CD4-positive, alpha-beta T cell treated with Interferon gamma for 1 hour (primary cell): ENCODE results near the gene SLC8A3.

Source experiments
- DNase-seq: peaks from one replicate; pipeline ENCODE4 v3.0.0-alpha.2; 2020

Gene SLC8A3

DNA sequence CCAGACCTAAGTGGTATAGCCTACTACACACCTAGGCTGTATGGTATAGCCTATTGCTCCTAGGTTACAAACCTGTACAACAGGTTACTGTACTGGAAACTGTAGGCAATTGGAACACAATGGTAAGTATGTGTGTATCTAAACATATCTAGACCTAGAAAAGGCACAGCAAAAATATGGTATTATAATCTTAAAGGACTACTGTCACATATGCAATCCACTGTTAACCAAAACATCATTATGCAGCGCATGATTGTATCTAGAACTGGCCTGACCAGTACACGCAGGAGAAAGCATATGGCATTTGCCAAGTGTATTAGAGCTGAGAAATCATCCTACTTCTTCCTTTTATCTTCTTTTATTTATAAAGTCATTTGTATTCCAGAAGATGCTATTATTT lies 75.5 kb downstream of the SLC8A3 start:
- DNase-seq: no peak

DNA sequence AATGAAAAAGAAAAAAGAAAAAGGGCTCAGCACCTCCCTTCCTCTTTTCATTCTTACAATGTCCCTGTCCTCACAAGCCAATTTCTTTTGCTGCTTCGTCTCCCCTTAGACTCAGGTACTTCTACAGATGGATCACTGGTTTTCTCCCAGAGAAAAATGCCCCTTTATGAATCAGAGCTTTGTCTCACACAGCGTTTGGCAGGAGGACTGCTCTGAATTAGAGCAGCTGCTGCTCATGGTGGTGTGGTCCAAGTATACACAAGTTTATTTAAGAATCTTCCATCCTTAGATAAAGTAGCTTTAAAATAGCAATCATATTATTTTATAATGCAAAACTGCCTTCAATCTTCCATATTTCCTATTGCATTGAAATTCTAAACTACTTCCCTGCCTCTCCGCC lies 80.3 kb downstream of the SLC8A3 start:
- no peak for DNase-seq

DNA sequence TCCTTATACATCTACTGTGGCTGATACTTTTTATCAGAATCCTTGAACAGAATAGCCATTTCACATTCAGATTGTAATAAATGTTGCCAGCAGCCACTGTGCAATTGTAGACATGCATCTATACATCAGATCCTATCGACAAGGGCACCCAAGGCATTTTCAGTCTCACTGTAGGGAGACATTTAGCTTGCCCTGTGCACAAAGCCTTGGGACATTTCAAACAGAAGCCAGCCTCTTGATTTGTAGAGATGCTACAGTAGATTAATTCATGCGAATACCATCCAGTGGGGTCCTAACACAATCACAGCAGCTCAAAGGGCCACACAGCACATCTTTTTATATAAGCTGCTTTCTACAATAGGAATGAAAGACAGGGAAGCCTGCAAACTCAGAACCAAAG lies 81.4 kb downstream of the SLC8A3 start:
- no peak for DNase-seq

DNA sequence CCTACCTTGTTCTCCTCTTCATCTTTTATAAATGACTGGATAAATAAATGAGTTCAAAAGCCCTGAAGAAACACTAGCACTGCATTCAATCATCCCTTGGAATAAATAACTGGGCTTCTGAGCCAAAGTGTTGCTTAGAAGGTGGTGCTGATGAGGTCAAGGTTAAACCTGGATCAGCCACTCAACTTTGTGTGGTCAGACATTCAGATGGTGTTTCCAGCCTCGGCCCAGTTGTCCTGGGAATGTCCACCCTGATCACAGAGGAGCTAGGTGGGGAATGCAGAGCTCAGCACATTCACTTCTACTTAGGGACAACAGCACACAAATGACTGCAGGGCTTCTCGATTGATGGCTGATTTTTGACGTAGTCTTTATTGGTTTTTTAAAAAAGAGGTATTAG lies 88.7 kb downstream of the SLC8A3 start:
- DNase-seq: no peak

DNA sequence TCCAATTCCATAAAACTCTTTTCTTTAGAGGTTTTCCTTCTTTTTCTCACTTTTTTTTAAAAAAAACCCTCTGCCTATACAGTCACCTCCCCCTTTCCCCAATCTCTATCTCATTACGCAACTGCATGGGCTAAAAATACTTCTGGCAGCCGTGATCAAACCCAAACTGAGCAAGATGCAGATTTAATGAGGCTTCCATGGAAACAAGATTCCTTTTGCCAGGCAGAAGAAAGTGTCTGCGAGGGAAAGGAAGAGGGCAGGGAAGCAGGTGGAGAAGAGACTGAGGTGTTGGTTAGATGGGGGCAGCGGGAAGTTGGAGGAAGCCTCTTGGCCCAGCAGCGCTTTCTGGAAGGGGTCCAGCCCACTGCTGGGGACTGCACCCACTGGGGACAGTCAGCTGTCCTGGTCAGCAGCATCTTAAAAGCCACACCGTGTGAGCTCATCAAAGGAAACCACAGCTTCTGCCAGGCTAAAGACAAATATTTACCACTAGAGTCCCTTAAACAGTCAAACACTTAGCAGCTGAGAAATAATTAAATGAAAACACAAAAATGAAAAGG lies 90.4 kb downstream of the SLC8A3 start:
- no peak for DNase-seq

DNA sequence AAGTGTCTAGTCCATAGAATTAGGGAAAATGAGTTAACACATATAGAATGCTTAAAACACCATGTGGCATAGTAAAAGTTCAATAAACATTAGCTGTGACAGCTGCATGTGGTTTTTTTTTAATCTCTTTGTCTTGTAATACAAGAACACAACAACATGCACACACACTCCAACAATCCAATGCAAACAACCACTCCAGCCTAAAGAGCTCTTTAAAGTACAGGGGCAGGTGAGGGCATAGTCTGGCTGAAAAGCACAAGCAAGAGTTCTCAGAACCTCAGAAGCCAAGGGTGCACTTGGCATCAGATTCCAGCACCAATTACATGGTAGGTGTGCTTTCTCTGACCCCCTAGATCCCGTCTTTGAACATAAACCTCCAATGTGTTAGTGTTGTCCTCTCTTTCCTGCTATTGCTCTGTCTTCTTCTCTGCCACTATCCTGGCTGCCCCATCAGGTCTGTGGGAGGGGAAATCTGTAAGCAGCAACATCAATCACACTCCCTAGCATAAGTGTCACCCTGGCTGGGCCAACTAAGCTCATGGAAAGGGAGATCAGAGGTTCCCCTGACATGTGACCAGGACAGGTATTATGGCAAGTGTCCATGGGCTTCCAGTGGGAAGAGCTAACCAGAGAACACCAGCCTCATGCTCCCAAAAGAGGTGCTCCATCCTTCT lies 91.0 kb downstream of the SLC8A3 start:
- DNase-seq: no peak

DNA sequence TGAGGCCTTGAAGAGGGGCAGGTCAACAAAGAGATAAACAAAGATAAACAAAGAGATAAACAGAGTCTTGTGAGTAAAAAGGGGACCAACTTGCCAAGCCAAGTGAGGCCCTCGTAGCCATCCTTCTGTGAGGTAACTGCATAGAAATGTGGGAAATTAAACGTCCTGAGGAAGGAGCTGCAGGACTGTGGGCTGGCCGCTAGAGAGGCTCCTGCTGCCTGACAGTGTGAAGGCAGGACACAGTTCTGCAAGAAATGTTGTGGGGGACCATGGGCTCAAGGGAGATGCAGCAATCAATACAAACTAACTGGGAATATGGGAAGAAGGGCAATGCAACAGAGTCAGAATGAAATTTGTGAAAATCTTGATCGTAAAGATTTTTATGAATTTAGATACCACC lies 91.9 kb downstream of the SLC8A3 start:
- no peak for DNase-seq

DNA sequence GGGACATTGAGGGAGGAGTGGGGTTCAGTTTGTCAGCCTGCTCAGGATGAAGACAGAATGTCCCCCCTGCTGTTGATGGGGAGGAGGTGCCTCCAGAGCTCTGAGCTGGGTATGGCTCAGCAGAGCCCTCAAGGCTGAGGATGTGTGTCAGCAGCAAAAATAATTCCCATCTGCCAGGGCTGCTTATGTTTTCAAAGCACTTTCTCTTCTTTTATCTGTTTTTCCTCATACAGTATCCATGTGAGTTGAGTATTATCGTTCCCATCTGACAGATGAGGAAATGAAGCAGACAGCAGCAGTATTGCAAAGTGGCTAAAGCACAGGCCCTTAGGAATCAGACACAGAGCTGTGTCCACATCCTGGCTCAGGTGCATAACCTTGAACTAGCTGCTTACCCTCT lies 94.1 kb downstream of the SLC8A3 start:
- no peak for DNase-seq

DNA sequence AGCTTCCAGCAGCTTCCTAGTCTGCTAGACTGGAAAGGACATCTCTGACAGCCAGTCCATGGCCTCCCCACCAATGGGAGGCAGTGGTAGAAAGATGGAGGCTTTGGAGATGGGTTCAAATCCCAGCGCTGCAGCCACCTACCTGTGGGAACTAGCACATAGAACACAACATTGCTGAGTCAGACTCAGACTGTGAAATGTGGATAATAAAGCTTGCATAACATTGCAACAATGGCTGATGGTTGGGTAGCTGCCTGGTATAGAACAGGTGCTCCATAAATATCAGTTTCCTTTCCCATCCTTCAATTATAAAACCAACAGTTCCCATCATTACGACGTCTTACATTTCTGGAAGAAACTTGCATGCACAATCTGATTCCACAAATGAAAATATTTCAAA lies 94.6 kb downstream of the SLC8A3 start:
- DNase-seq: no peak

DNA sequence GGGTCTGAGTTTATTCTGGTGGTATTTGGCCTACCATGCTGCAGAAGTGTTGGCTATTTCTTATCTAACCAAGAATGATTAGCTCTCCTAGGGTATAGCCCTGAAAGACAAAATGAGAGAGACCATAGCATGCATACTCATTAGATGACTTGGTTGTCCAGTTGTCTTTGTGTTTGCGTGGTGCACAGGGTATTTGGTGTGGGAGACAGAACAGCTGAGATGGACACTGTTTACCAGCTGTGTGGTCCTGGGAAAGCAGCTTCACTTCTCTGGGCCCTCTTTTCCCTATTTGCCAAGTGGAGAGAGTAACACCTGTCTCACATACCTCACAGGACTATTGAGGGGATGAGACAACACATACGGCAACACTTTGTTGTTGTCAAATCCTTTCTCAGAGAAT lies 95.6 kb downstream of the SLC8A3 start:
- DNase-seq: no peak

DNA sequence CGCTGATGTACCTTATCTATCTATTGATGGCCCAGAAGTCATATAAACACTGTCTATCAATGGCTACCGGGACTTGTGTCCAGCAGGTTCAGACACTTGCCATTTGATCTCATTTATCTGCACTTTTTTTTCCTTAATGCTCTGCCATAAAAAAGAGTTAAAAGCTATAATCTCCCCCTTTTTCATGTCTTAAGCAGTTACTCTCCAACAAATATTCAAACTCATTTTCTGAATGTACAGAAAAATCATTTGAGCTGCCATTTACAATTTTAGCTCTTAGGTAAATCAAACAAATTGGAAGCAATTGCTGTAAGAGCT lies 101.4 kb downstream of the SLC8A3 start:
- DNase-seq: no peak

DNA sequence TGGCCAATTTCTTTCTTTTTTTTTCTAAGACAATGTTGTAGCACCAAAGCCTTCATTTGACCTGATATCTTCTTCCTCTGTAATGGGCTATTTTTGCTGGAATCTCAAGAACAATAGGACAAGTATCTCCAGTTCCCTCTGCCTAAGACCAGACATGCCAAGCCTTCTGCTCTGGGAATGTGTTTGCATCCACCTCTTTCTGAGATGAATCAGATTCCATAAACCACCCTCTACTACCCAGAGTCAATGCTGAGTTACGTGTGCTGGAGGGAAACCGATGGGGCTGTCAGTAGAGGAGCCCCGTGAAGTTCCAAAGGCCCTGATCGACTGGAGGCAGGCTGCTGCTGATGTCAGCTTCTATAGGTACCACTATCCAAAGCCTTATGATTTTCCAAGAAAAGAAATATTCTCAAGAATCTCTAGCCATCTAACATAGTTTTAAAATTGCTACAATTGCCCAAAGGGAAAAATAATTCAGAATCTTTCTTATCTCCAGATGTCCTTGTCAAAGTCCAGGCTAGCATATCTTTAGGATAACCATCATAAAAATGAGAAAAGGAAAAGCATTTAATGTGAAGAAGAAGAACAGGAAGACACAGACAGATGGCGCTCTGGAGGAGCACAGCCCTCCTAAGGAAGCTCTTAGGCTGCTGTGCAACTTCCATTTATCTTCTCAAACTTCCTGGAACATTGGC lies 101.9 kb downstream of the SLC8A3 start:
- DNase-seq: no peak

DNA sequence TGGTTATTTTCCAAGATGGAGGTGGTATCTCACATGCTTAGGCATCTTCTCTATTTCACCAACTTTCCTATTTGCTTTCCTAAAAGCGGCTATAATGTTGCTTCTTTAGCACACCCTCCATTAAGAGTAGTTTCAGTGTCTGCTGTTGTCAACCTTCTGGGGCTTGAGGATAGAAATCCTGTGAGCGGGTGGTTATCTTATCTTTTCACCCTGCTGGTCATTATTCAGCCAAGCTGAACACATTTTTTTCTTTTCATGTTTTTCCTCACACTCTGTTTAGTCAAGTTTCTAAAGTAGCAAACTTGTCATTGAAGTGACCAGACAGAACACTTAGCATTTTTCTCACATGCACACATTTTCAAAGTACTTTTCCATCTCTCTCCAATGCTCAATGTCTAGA lies 104.5 kb downstream of the SLC8A3 start:
- no peak for DNase-seq

DNA sequence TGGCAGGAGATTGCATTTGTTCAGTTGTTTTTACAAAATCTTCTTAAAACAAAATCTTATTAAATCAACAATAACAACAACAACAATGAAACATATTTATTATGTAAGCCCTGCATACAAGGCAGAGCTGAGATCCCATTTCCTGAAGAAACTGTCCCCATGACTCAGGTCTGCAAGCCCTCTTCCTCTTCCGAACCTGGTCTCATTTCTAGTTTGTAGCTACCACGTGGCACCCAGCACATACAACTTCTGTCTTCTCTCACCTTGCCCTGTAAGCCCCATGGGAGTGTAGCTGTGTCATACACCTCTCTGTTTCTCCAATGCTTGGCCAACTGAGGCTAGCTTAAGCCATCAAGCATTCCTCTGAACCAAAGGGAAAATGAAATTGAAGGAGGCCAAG lies 106.4 kb downstream of the SLC8A3 start:
- no peak for DNase-seq

DNA sequence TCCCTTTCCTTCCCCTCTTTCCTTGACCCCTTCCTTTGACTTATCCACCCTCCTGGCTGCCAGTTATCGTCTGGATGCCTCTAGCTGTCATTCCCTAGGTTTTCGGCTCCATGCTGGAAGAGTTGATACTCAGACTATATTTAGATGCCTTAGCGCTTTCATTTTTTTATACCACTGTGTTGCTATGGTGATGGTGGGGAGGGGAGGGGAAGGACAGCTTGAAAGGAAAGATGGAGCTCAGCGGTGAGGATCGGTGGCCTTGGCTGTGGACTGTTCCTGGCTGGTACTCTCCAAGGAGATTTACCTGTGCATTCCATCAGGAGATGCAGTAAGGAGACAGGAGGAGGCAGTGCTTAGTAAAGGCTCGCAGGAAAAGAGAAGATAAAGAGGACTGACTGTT lies 108.7 kb downstream of the SLC8A3 start:
- DNase-seq: no peak

DNA sequence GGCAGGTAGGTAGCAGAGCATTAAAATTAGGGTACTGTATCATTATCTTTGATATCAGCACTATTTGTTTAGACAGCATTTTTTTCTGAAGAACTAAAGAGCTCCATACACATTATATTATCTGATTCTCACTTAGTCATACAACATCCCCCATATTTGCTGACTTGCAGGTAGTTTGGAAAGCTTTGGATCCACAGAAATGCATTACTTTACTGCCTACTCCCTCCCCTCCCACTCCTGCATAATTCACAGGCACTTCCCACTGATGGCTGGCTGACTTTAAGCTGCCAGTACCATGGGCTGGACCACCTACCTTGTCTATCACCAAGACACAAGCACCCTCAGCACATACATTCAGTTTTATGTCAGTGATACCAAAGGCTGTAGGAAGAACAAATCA lies 110.4 kb downstream of the SLC8A3 start:
- DNase-seq: no peak

DNA sequence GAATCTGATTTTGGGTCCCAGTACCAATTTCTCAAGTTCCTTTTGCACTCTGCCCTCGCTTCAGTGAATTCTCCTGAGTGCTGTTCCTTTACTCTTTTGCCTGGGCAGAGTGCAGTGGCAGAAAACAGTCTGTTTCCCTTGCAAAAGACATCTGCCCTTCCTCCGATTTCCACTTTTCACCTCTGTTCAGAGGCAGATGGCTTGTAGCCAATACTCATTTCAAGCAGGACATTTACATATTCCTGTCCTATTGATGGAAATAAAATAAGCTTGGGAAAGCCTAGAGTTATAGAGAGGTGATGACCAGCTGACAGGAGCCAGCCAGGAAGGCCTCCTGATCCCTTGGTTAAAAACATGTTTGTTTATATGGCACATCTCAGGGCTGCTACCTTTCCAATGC lies 111.0 kb downstream of the SLC8A3 start:
- DNase-seq: no peak

DNA sequence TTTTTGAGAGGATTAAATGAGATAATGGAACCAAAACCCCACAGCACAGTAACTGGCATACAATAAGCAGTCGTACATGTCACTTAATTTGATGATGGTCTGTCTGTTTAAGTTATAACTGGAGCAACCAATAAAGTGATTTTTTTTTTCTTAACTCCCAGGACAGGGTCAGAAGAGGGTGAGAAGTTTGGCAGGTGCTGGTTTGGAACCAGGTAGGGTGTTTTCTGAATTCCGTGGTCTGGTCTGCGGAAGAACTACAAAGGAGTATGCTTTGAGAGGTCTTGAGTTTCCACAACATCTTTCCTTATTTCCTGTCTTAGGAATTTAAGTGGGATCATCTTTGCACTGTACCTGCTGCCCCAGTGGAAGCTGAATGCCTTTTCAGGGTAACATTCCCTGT lies 111.7 kb downstream of the SLC8A3 start:
- DNase-seq: no peak

DNA sequence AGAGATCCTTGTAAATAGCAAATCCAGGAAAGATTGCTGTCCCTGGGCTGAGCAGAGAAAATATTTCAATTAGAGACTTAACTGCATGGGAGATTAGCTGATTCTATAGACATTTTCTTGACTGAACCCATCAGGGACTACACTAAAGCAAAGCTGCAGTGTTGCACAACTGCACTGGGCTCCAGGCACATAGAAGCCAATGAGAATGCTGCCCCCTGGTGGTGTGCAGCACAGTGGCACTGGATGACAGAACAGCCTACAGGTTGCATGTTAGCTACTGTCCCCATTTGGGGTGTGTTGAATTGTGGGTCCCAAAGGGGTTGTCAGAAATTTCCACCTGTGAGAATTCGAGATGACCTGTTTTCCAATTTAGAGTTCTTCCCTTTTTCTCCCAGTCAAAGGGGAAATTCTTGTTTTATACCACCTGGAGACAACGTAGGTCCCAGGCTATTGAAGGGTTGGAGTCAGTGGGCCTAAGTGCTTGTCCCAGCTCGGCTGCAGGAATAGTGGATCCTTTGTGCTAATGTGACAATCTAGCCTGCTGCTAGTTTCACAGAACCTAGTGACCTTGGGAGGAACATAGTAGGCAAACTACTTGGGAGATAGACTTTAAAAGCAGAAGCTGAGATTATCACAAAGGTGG lies 114.7 kb downstream of the SLC8A3 start:
- no peak for DNase-seq

DNA sequence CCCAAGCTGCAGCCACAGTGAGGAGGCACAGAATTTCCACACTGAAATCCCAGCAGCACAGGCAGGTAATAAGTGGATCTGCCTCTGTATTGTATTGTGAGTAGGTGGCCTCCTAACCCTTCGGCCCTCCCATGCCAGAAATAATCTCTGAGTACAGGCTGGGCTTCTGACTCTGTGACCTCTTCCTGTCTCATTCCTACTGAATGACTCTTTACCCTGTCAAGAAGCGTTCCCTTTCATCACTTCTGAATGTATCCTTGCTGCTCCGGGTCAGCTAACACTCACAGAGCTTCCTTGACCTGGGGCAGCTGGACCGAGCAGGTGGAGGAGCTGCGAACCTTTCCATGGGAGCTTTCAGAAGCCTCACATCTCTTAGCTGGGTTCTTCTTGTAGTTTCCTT lies 119.6 kb downstream of the SLC8A3 start:
- DNase-seq: no peak

DNA sequence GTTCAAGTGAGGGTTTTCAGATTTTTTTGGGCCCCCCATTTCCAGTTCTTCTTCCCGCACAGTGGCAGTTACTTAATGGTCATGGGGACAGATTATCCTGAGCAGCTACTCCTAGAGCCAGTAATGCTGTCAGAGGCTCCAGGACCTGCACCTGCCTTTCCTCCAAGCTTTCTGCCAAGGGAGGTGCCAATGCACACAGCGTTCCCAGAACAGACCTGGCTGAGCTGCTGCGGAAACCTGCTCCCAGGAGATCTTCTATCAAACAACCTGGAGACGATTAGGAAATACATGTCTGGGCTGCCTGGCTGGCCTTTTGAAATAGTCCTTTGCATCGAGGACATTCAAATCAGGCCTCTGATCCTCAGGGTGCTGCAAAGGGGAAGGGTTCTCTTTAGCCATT lies 120.9 kb downstream of the SLC8A3 start:
- no peak for DNase-seq

DNA sequence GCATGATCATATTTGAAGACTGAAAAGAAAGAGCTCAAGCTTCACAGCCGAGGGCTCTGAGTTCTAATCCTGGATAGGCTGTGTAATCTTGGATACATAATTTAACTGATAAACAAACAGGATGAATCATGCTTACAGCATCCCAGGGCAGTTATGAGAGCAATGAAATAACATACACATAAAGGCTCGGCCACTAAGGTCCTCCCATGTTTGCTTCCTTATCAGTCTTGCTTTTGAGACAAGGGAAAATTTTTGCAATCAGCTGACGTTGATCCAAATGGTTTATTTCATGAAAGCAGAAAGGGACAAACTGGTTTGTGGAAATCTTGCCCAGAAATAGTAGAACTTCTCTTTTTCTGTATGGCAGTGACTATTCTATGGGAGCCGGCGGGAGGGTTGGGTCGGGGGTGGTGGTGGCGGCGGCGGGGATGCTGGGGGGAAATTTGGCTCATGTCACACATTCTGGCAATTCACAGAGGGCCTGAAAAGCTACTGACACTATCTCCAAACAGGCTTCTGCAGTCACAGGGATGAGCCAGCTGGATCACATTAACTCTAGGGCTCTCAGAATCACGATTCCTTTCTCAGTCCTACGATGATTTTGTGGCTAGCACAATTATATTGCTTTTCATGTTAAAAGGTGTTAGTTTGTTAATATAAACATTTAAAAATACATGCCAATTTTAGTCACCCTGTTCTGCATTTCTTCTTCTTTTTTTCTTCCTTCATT lies 124.5 kb downstream of the SLC8A3 start:
- DNase-seq: no peak

DNA sequence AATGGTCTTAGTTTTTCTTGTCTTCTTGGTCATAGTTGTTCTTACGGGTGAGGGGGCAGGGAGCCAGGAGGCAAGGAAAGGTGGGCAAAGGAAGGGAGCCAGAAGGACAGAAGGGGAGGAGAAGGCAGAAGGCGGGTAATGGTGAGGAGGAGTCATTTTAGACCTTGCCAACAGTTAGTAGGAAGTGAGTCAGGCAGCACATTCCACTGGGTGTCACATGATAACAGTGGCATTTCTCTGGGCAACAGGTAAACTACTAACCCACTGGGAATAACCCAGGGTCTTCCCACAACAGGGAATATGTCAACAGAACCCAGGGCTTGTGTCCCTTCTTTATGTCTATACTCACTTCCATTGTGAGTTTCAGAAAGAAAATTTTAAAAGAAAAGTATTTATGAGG lies 127.6 kb downstream of the SLC8A3 start:
- no peak for DNase-seq

DNA sequence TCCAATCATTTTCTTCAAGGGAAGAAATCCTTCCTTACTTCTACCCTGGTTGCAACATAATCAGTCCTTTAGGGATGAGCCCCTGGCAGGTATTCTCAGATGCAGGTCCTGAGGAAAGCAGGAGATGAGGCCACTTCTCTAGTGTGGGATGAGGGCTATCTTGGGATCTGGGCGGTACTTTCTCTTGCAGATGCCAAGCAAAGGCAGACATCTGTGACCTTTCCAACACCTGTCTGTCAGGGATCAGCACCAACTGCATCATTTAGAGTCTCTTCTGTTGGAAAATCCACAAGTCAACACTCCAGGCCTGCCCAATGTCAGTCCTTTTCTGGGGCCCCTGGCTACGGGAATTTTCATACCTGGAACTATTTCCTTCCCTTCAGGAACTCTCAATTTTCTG lies 129.2 kb downstream of the SLC8A3 start:
- DNase-seq: no peak
